ENCODE data around the gene TENM3.

GRCh38 chr4:182380771-182381181 is 137.6 kb downstream of the TENM3 start:
- TF ChIP-seq CTCF (conservative IDR thresholded peaks at IDR 0.05; ENCODE audit: low read depth, low read length) (no peak), EZH2 (IDR thresholded peaks at IDR 0.05; ENCODE audit: low read length, unreplicated experiment) (no peak), EZH2phosphoT487 (IDR thresholded peaks at IDR 0.05; ENCODE audit: borderline replicate concordance, low read length) (no peak)
